GM12872 (cell line): ENCODE results near the gene RIMBP2.

ENCODE experiments used
- CTCF ChIP-seq: IDR thresholded peaks from 3 replicates; pipeline ENCODE4 v1.5.1; 2011; ENCODE audit warnings: low read depth, mild to moderate bottlenecking, low read length, moderate library complexity; ENCODE audit not compliant: insufficient read depth

Gene RIMBP2

DNA sequence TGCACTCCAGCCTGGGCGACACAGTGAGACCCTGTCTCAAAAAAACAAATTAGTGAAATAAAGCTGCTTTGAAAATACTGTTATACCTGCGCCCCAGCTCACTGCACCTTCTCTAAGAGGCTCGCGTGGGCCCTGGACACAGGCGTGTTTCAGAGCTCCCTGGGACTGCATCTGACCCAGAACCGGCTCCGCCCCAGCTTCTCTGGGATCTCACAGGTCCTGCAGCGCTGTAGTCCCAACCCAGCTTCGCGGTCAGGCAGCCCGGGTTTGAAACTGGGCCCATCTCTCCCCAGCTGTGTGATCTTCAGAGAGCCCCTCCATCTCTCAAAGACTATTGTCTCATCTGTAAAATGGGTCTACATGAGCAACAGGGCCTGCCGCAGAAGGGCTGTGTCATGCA is 7.5 kb downstream of the RIMBP2 start:
- TF ChIP-seq CTCF, result no peak

DNA sequence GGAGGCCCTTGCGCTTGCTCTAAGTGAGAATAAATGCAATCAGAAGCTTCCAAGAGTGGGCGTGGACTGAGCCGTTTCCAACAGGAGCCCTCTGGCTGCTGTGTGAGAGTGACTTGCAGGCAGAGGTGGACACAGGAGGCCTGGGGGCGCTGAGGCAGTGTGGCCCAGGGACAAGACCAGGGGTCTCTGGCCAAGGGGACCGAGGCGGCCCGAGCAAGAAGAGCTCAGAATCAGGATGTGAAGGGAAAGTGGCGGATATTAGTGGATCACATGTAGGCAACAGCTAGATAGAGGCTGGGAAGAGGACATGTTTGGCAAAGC is 8.6 kb downstream of the RIMBP2 start:
- TF ChIP-seq CTCF, result no peak

- no peak for TF ChIP-seq CTCF
These were observed 9.1 kb downstream of the RIMBP2 start for GRCh38 chr12:130706885-130707570.

DNA sequence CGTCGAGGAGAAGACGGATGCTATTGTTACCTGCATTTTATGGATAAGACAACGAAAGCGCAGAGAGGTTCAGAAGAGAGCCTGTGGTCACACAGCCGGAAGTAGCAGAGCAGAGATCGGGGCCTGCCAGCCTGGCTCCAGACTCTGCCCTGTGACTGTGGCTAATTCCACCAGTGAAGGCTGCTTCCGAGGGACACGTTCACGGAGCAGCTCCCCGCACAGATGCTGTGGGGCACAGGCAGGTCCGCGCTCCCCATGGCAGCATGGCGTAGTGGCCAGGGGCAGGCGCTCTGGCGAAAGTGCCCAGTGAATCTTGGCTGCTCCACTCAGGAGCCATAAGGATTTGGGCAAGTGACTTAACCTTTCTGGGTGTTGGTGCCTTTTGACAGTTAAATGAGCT is 9.8 kb downstream of the RIMBP2 start:
- TF ChIP-seq CTCF, result no peak

DNA sequence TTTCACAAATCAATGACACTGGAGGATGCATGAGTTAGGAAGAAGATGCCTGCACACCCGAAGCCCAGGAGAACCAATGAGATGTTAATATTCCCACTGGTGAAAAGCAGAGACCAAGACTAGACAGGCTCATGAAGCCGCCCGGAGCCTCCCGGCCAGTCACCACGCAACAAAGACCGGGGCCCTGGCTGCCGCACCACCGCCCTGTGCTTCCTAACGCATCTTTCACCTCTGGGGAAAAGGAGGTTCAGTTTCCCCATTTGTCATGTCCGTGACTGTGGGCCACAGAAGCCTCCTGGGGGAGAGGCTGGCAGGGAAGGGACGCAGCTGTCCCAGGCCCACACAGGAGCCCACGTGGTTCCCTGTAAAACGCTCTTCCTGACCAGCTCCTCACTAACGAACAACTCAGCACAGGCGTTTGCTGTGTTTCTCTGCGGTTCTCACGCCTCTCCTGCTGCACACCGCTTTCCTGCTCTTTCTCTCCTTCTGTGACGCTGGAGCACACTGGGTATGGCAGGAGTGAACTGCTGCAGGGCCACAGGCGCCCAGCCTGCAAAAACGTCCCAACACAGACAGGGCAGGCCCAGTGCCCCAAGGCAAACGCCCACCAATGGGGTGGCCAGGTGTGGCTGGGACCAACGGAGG is 10.8 kb downstream of the RIMBP2 start:
- TF ChIP-seq CTCF, result no peak

DNA sequence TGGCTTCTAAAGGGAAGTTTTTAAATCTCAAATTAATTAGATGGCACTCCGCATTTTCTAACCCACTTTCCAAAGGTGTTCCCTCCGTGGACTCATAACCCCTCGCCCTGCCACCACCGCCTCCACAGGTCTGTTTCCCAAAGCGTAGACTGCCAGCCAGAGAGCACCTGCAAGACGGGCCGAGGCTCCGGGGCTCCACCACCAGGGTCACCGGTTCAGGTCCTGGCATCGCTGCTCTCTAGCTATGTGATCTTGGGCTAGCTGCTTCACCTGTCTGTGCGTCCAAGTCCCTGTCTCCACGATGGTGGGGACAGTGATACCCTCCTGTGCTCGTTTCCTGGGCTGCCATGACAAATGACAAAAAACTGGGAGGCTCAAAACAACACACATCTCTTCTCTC is 11.5 kb downstream of the RIMBP2 start:
- no peak for TF ChIP-seq CTCF

- no peak for TF ChIP-seq CTCF
These were observed 12.2 kb downstream of the RIMBP2 start for GRCh38 chr12:130703733-130704375.
